Erythroblast (primary cell): ENCODE measurements around the gene LEMD3.

Experiments used
- GATA1 ChIP-seq: IDR thresholded peaks from 2 replicates; pipeline ENCODE4 v1.6.1; 2011; ENCODE audit warnings: low read depth, mild to moderate bottlenecking, control low read depth, low read length, moderate library complexity
- POLR2A ChIP-seq: IDR thresholded peaks from 2 replicates; pipeline ENCODE4 v1.6.1; 2011; ENCODE audit warnings: mild to moderate bottlenecking, low read length

GRCh38 chr12:65171870-65172269 lies 2.5 kb downstream of the LEMD3 start:
- TF ChIP-seq POLR2A (no peak), GATA1 (no peak)
